GM12878 (cell line): ENCODE data around the gene EPB41L4B. TPM values are rescaled to one million over a fixed set of nuclear protein-coding genes. Genes with fewer than 3 reads are reported as not detected.

Source experiments
- ATAC-seq: fragments of 200-7000 bp; cut with Tn5 transposase; 3 replicates; pipeline ENCODE4 v1.9.1; 2020; ENCODE audit warnings: mild to moderate bottlenecking, moderate library complexity
- BruUV-seq: library from RNA; stranded (reverse); fragments of 400-500 nt; replicated peaks from 2 replicates; lab custom pipeline; 2021; lab: Mats Ljungman, UMichigan
- CTCF ChIA-PET: fragments of 300-600 bp; sonication (Branson Sonifier 250); formaldehyde crosslinking; extraction: SDS; loops from one replicate; lab custom pipeline; 2021; ENCODE audit warnings: inconsistent platforms; lab: Yijun Ruan, JAX
- POLR2A ChIA-PET: fragments of 350-600 bp; formaldehyde crosslinking; extraction: SDS; loops from one replicate; lab custom pipeline; 2021; ENCODE audit warnings: inconsistent platforms; lab: Charles Lee
- RAD21 ChIA-PET: fragments of 300-600 bp; sonication (Branson Sonifier 250); formaldehyde crosslinking; loops from one replicate; lab custom pipeline; 2023; ENCODE audit warnings: antibody characterized with exemption; ENCODE audit not compliant: unreplicated experiment; lab: Charles Lee
- SMC1A ChIA-PET: fragments of 300-600 bp; sonication (Branson Sonifier 250); formaldehyde crosslinking; loops from one replicate; lab custom pipeline; 2023; ENCODE audit not compliant: unreplicated experiment, uncharacterized antibody; lab: Charles Lee
- DNase-seq: peaks from one replicate; pipeline ENCODE4 v3.0.0-alpha.2; 2011; ENCODE audit warnings: low read depth, low spot score
- FAIRE-seq: peaks from 3 replicates; lab custom pipeline; 2011; peaks lifted over from hg19 to GRCh38; lab: Jason Lieb, UNC
- H2AFZ ChIP-seq: 2 replicates; pipeline ENCODE4 v1.6.0; 2011; ENCODE audit warnings: low read depth, low read length, control low read depth; ENCODE audit not compliant: control insufficient read depth
- H3K27ac ChIP-seq: 2 replicates; pipeline ENCODE4 v1.5.1; 2011; ENCODE audit warnings: control low read depth; ENCODE audit not compliant: control insufficient read depth, insufficient read depth
- H3K27me3 ChIP-seq, 2 experiments: replicated peaks in 1 of 2; 2 replicates each; pipeline versions ENCODE4 v1.6.0 to v1.6.1; 2011; ENCODE audit warnings: low read length in 1 of 2; ENCODE audit not compliant: control insufficient read depth in 2 of 2, insufficient read depth in 2 of 2
- H3K36me3 ChIP-seq, 2 experiments: 2 replicates each; pipeline ENCODE4 v1.5.1; 2011; ENCODE audit warnings: low read length in 1 of 2; ENCODE audit not compliant: control insufficient read depth in 2 of 2, insufficient read depth in 2 of 2
- H3K4me1 ChIP-seq: 2 replicates; pipeline ENCODE4 v1.6.1; 2011; ENCODE audit warnings: mild to moderate bottlenecking, low read length, moderate library complexity, mixed read lengths; ENCODE audit not compliant: control insufficient read depth, insufficient read depth
- H3K4me2 ChIP-seq: 2 replicates; pipeline ENCODE4 v1.6.0; 2011; ENCODE audit warnings: control low read depth; ENCODE audit not compliant: control insufficient read depth, insufficient read depth
- H3K4me3 ChIP-seq: fragments of 200-600 bp; sonication (generic); 2 replicates; pipeline ENCODE4 v1.5.1; 2016
- H3K79me2 ChIP-seq: 2 replicates; pipeline ENCODE4 v1.6.0; 2011; ENCODE audit warnings: low read length; ENCODE audit not compliant: control insufficient read depth, insufficient read depth
- H3K9ac ChIP-seq: 2 replicates; pipeline ENCODE4 v1.8.0; 2011; ENCODE audit warnings: low read length, control low read depth, mixed read lengths; ENCODE audit not compliant: control insufficient read depth, insufficient read depth
- H3K9me3 ChIP-seq: replicated peaks from 3 replicates; pipeline ENCODE4 v1.5.1; 2011; ENCODE audit warnings: mild to moderate bottlenecking, low read length; ENCODE audit not compliant: control insufficient read depth, insufficient read depth
- H4K20me1 ChIP-seq: 2 replicates; pipeline ENCODE4 v1.6.0; 2011; ENCODE audit not compliant: control insufficient read depth, insufficient read depth
- ATF2 ChIP-seq: IDR thresholded peaks from 2 replicates; pipeline ENCODE4 v1.6.1; 2012; ENCODE audit warnings: low read length, inconsistent platforms
- BHLHE40 ChIP-seq, 2 experiments: fragments of 450-650 bp in 1 of 2; IDR thresholded peaks; 2 replicates each; pipeline ENCODE4 v1.6.1; 2011 to 2017; ENCODE audit warnings: low read depth in 2 of 2, borderline replicate concordance in 1 of 2, improper control_type of control experiment in 1 of 2, low read length in 1 of 2, mild to moderate bottlenecking in 1 of 2
- BMI1 ChIP-seq: fragments of 450-650 bp; IDR thresholded peaks from 2 replicates; pipeline ENCODE4 v1.6.1; 2016; ENCODE audit warnings: mild to moderate bottlenecking, moderate library complexity, borderline replicate concordance
- CBFB ChIP-seq: IDR thresholded peaks from 2 replicates; pipeline ENCODE4 v1.6.1; 2016; ENCODE audit warnings: antibody characterized with exemption, low read depth
- CBX5 ChIP-seq: sonication (generic); IDR thresholded peaks from 2 replicates; pipeline ENCODE4 v1.6.1; 2016; ENCODE audit warnings: low read depth, moderate library complexity, mild to moderate bottlenecking, inconsistent platforms
- CREB1 ChIP-seq: IDR thresholded peaks from 2 replicates; pipeline ENCODE4 v1.6.1; 2012; ENCODE audit warnings: low read depth, mild to moderate bottlenecking, inconsistent platforms
- CREM ChIP-seq: IDR thresholded peaks from 2 replicates; pipeline ENCODE4 v1.6.1; 2014; ENCODE audit warnings: antibody characterized with exemption, low read depth
- DPF2 ChIP-seq: fragments of 450-650 bp; IDR thresholded peaks from 2 replicates; pipeline ENCODE4 v1.6.1; 2017; ENCODE audit warnings: mild to moderate bottlenecking
- EP300 ChIP-seq, 2 experiments: fragments of 150-350 bp in 1 of 2; IDR thresholded peaks; 2 replicates each; pipeline ENCODE4 v1.6.1; 2011 to 2012; ENCODE audit warnings: low read depth in 2 of 2, low read length in 2 of 2, borderline replicate concordance in 1 of 2, improper control_type of control experiment in 1 of 2, inconsistent platforms in 1 of 2; ENCODE audit not compliant: control insufficient read depth in 1 of 2
- FOS ChIP-seq: IDR thresholded peaks from 3 replicates; pipeline ENCODE4 v1.6.1; 2011; ENCODE audit warnings: borderline replicate concordance; ENCODE audit not compliant: insufficient read length; ENCODE audit errors: extremely low read depth
- FOXM1 ChIP-seq: IDR thresholded peaks from 2 replicates; pipeline ENCODE4 v1.6.1; 2012; ENCODE audit warnings: low read depth, mild to moderate bottlenecking, inconsistent platforms, low read length, moderate library complexity
- IKZF2 ChIP-seq, 2 experiments: fragments of 450-650 bp; IDR thresholded peaks; 2 replicates each; pipeline ENCODE4 v1.6.1; 2017; ENCODE audit warnings: mild to moderate bottlenecking in 2 of 2, moderate library complexity in 2 of 2
- JUND ChIP-seq: IDR thresholded peaks from 2 replicates; pipeline ENCODE4 v1.6.1; 2012; ENCODE audit warnings: low read depth, mild to moderate bottlenecking, low read length, improper control_type of control experiment, moderate library complexity
- KDM1A ChIP-seq: fragments of 200-600 bp; sonication (generic); IDR thresholded peaks from 2 replicates; pipeline ENCODE4 v1.6.1; 2016; ENCODE audit warnings: borderline replicate concordance
- MTA3 ChIP-seq: IDR thresholded peaks from 2 replicates; pipeline ENCODE4 v1.6.1; 2012; ENCODE audit warnings: low read length, inconsistent platforms, borderline replicate concordance
- NFIC ChIP-seq: IDR thresholded peaks from 2 replicates; pipeline ENCODE4 v1.6.1; 2012; ENCODE audit warnings: low read depth, mild to moderate bottlenecking, inconsistent platforms, low read length, moderate library complexity
- RUNX3 ChIP-seq: IDR thresholded peaks from 2 replicates; pipeline ENCODE4 v1.6.1; 2012; ENCODE audit warnings: low read length, inconsistent platforms
- SMAD1 ChIP-seq: fragments of 450-650 bp; IDR thresholded peaks from 2 replicates; pipeline ENCODE4 v1.6.1; 2018; ENCODE audit warnings: mild to moderate bottlenecking, low read depth; ENCODE audit not compliant: partially characterized antibody
- SMAD5 ChIP-seq: IDR thresholded peaks from 2 replicates; pipeline ENCODE4 v1.6.1; 2016; ENCODE audit warnings: antibody characterized with exemption, low read depth
- SMC3 ChIP-seq: IDR thresholded peaks from 2 replicates; pipeline ENCODE4 v1.6.1; 2011; ENCODE audit warnings: low read length, improper control_type of control experiment, borderline replicate concordance
- ZBED1 ChIP-seq: IDR thresholded peaks from 2 replicates; pipeline ENCODE4 v1.6.1; 2016; ENCODE audit warnings: borderline replicate concordance
- WGBS: methylation state at CpG from one replicate; pipeline ENCODE4 v1.1.6; 2016; ENCODE audit warnings: low lambda C conversion rate; ENCODE audit not compliant: insufficient replicate concordance, insufficient coverage; ENCODE audit errors: missing lambda C conversion rate; 5-methylcytosine and 5-hydroxymethylcytosine counted together
- in situ Hi-C: fragments of 300-500 bp; cut with MboI; formaldehyde crosslinking; loops from 9 replicates; pipeline ENCODE4 v1.14.3; 2018; ENCODE audit warnings: mixed read lengths
- intact Hi-C: fragments of 100-400 bp; cut with micrococcal nuclease; formaldehyde crosslinking; loops from one replicate; pipeline ENCODE4 v1.14.2; 2022; ENCODE audit not compliant: unreplicated experiment
- polyA plus RNA-seq, 11 experiments: library from polyadenylated mRNA; depleted of rRNA in 4 of 11; unstranded in 6 of 11; stranded (reverse) in 5 of 11; fragments of >200 nt; fragmentation: Nextera tagmentation in 4 of 11; fragmentation: Illumina TruSeq in 1 of 11; extraction: Ambion mirVana in 4 of 11; extraction: Trizol in 1 of 11; gene quantifications; 1 replicate in 1 of 11; 2 replicates in 10 of 11; pipeline versions ENCODE4 v1.2.1 to v1.2.3, GENCODE V29; 2011 to 2016; ENCODE audit warnings: inconsistent platforms in 2 of 11, missing spikeins in 2 of 11, low read depth in 1 of 11
- total RNA-seq, 4 experiments: library from RNA; depleted of rRNA in 3 of 4; stranded (reverse); fragments of >200 nt in 3 of 4; fragmentation: Illumina TruSeq in 1 of 4; extraction: Trizol in 1 of 4; gene quantifications; 2 replicates each; pipeline versions ENCODE4 v1.2.1 to v1.2.3, GENCODE V29; 2013 to 2021
- TF ChIP-seq, protein P1 (sequence below): fragments of 450-650 bp; IDR thresholded peaks from 2 replicates; pipeline ENCODE4 v1.6.1; 2017; ENCODE audit warnings: borderline replicate concordance

EPB41L4B gene
- total and polyA plus RNA-seq, 10 of the 15 experiments (the other 5 are each of a cell fraction or from before 2014, with no cell fraction given), result 0.04 to 0.75 (median 0.13) TPM; not detected in 1

DNA sequence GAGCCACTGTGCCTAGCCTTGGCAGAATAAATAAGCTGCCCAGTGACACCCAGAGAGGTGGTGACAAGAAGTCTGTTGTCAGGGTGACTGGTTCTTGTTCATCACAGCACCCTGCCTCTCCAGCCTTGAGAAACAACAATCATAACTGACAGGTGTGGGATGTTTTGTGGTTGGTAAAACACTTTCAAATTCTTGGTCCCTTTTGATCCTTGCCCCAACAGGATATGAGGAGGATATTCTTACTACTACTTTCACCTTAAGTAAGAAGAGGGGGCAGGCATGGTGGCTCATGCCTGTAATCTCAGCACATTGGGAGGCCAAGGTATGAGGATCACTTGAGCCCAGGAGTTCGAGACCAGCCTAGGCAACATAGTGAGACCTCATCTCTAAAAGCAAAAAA is 139.6 kb downstream of the EPB41L4B start (continued):
- TF ChIP-seq CREB1 (0 out of 2 replicates have a peak, but pooled peaks have one; percentile 30), CBX5 (peak; percentile 50; the same call in 1 of the 2 replicates), JUND (no peak), RUNX3 (peak; percentile 97), ATF2 (peak; percentile 69; the same call in 1 of the 2 replicates), CREM (peak; percentile 46; the same call in 1 of the 2 replicates), FOXM1 (peak; percentile 73; the same call in 1 of the 2 replicates), NFIC (peak; percentile 69; the same call in 1 of the 2 replicates), CBFB (0 out of 2 replicates have a peak, but pooled peaks have one; percentile 61), ZBED1 (peak; percentile 30; the same call in 1 of the 2 replicates)

- ChIA-PET POLR2A (no interaction called here), RAD21 (interaction anchor here (1.2 kb wide), 1 partner anchor 10 kb away, joined by 3 read pairs; no protein-coding TSS in a partner anchor), CTCF (interaction anchor here (1.0 kb wide), 1 partner anchor 61 kb away, joined by 3 read pairs; no protein-coding TSS in a partner anchor), SMC1A (interaction anchor here (0.9 to 1.4 kb wide), 3 partner anchors 166 to 345 kb away, joined by 3 to 4 read pairs (median 4); no protein-coding TSS in a partner anchor)
- H3K36me3 ChIP-seq, result no peaks in the 10 kb centered on the region
- no peak overlapping the region for H3K4me2 ChIP-seq
- H3K27me3 ChIP-seq, result peaks cover 0 to 3% of the 10 kb centered on the region in 2 experiments; a peak in 1 of 4 replicates
- DNase-seq, result no peak
- no peaks in the 10 kb centered on the region for H3K79me2 ChIP-seq
- H3K9me3 ChIP-seq, result no peaks in the 10 kb centered on the region
- BruUV-seq, result no TSS peak
- peaks cover 9% of the 10 kb centered on the region for H3K4me1 ChIP-seq
- H2AFZ ChIP-seq, result no peak overlapping the region
- ATAC-seq, result no peak
- in situ Hi-C loops, result no loop called here
- intact Hi-C loops, result loop anchor here (5.0 kb wide), 1 partner anchor 142 kb away; the partner anchor contains the start of gene EPB41L4B
- no peak overlapping the region for H3K9ac ChIP-seq
- H3K4me3 ChIP-seq, result no peak overlapping the region
- no peaks in the 10 kb centered on the region for H4K20me1 ChIP-seq
- FAIRE-seq, result no peak
- WGBS, result 33% methylated on average over 9 of the region's 9 CpGs
- H3K27ac ChIP-seq, result no peak overlapping the region
- TF ChIP-seq FOS, result no peak
- TF ChIP-seq, protein P1, sequence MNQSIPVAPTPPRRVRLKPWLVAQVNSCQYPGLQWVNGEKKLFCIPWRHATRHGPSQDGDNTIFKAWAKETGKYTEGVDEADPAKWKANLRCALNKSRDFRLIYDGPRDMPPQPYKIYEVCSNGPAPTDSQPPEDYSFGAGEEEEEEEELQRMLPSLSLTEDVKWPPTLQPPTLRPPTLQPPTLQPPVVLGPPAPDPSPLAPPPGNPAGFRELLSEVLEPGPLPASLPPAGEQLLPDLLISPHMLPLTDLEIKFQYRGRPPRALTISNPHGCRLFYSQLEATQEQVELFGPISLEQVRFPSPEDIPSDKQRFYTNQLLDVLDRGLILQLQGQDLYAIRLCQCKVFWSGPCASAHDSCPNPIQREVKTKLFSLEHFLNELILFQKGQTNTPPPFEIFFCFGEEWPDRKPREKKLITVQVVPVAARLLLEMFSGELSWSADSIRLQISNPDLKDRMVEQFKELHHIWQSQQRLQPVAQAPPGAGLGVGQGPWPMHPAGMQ, result no peak
- no peak for TF ChIP-seq BHLHE40 (IDR thresholded peaks at IDR 0.05; ENCODE audit: borderline replicate concordance in 1 of 2, low read depth in 2 of 2, low read length in 1 of 2)
- TF ChIP-seq SMC3, result no peak
- TF ChIP-seq BMI1, result no peak
- no peak for TF ChIP-seq DPF2
- no peak for TF ChIP-seq EP300 (IDR thresholded peaks at IDR 0.05; ENCODE audit: borderline replicate concordance in 1 of 2, control insufficient read depth in 1 of 2, low read depth in 2 of 2, low read length in 2 of 2)
- no peak for TF ChIP-seq KDM1A
- TF ChIP-seq SMAD5, result no peak
- TF ChIP-seq SMAD1, result no peak
- TF ChIP-seq MTA3, result no peak
- no peak for TF ChIP-seq IKZF2 (IDR thresholded peaks at IDR 0.05)
Measured at GRCh38 chr9:109179801-109180523, 140.9 kb downstream of the EPB41L4B start.
